ENCODE data around the gene CFAP61. TPM values are rescaled to one million over a fixed set of nuclear protein-coding genes. Genes with fewer than 3 reads are reported as not detected.

The CFAP61 gene
- total RNA-seq, 1 experiment from 2014 or later: 0.61 TPM

DNA sequence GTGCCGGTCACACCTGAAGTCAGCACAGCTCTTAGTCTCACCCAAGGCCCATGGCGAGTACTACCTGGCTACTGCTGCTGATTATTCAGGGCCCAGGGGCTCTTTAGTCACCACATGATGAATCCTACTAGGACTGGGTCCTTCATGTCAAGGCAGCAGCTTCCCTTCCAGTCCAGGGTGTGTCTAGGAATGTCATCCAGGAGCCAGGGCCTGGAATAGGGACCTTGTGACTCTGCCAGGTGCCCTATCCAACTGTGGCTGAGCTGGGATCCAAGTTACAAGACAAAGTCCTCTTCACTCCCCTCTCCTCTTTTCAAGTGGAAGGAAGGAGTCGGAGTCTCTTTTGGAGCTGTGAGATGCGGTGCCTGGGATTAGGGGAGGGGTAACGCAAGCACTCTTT, 85.5 kb downstream of the CFAP61 start (continued):
- TF ChIP-seq, protein P1, sequence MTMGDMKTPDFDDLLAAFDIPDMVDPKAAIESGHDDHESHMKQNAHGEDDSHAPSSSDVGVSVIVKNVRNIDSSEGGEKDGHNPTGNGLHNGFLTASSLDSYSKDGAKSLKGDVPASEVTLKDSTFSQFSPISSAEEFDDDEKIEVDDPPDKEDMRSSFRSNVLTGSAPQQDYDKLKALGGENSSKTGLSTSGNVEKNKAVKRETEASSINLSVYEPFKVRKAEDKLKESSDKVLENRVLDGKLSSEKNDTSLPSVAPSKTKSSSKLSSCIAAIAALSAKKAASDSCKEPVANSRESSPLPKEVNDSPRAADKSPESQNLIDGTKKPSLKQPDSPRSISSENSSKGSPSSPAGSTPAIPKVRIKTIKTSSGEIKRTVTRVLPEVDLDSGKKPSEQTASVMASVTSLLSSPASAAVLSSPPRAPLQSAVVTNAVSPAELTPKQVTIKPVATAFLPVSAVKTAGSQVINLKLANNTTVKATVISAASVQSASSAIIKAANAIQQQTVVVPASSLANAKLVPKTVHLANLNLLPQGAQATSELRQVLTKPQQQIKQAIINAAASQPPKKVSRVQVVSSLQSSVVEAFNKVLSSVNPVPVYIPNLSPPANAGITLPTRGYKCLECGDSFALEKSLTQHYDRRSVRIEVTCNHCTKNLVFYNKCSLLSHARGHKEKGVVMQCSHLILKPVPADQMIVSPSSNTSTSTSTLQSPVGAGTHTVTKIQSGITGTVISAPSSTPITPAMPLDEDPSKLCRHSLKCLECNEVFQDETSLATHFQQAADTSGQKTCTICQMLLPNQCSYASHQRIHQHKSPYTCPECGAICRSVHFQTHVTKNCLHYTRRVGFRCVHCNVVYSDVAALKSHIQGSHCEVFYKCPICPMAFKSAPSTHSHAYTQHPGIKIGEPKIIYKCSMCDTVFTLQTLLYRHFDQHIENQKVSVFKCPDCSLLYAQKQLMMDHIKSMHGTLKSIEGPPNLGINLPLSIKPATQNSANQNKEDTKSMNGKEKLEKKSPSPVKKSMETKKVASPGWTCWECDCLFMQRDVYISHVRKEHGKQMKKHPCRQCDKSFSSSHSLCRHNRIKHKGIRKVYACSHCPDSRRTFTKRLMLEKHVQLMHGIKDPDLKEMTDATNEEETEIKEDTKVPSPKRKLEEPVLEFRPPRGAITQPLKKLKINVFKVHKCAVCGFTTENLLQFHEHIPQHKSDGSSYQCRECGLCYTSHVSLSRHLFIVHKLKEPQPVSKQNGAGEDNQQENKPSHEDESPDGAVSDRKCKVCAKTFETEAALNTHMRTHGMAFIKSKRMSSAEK (CRISPR knock-in tag; IDR thresholded peaks at IDR 0.05; ENCODE audit: borderline replicate concordance): no peak
- TF ChIP-seq ESRRA (CRISPR knock-in tag; IDR thresholded peaks at IDR 0.05; ENCODE audit: borderline replicate concordance) (no peak), FOXJ3 (CRISPR knock-in tag; IDR thresholded peaks at IDR 0.05; ENCODE audit: borderline replicate concordance) (no peak), PREB (CRISPR knock-in tag; IDR thresholded peaks at IDR 0.05; ENCODE audit: borderline replicate concordance) (no peak)
- TF ChIP-seq, protein P2, sequence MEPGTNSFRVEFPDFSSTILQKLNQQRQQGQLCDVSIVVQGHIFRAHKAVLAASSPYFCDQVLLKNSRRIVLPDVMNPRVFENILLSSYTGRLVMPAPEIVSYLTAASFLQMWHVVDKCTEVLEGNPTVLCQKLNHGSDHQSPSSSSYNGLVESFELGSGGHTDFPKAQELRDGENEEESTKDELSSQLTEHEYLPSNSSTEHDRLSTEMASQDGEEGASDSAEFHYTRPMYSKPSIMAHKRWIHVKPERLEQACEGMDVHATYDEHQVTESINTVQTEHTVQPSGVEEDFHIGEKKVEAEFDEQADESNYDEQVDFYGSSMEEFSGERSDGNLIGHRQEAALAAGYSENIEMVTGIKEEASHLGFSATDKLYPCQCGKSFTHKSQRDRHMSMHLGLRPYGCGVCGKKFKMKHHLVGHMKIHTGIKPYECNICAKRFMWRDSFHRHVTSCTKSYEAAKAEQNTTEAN (CRISPR knock-in tag; IDR thresholded peaks at IDR 0.05): no peak

- no peaks in the 10 kb centered on the region; the same call in 1 of the 2 replicates for H3K27me3 Mint-ChIP-seq (ENCODE audit: low read depth)
Observed at GRCh38 chr20:20138301-20139064, 86.2 kb downstream of the CFAP61 start.

More at GRCh38 chr20:20138301-20139064, 86.2 kb downstream of the CFAP61 start:
- Mint-ChIP-seq H3K4me1 (no peaks in the 10 kb centered on the region), H3K9me3 (peaks cover 6% of the 10 kb centered on the region), H3K36me3 (no peaks in the 10 kb centered on the region), H3K4me3 (no peak overlapping the region), H3K27ac (no peak overlapping the region)
- ChIA-PET POLR2A (no interaction called here), CTCF (no interaction called here)
- DNase-seq (ENCODE audit: low spot score) (no peak), ATAC-seq (no peak; the same call in 1 of the 2 replicates)
- TF ChIP-seq ETV6 (CRISPR knock-in tag; IDR thresholded peaks at IDR 0.05): no peak
- TF ChIP-seq PRDM15 (CRISPR knock-in tag; IDR thresholded peaks at IDR 0.05): no peak
- TF ChIP-seq, protein P3, sequence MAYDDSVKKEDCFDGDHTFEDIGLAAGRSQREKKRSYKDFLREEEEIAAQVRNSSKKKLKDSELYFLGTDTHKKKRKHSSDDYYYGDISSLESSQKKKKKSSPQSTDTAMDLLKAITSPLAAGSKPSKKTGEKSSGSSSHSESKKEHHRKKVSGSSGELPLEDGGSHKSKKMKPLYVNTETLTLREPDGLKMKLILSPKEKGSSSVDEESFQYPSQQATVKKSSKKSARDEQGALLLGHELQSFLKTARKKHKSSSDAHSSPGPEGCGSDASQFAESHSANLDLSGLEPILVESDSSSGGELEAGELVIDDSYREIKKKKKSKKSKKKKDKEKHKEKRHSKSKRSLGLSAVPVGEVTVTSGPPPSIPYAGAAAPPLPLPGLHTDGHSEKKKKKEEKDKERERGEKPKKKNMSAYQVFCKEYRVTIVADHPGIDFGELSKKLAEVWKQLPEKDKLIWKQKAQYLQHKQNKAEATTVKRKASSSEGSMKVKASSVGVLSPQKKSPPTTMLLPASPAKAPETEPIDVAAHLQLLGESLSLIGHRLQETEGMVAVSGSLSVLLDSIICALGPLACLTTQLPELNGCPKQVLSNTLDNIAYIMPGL (CRISPR knock-in tag; IDR thresholded peaks at IDR 0.05): no peak
- no peak for TF ChIP-seq MAX (CRISPR knock-in tag; IDR thresholded peaks at IDR 0.05)
- no peak for TF ChIP-seq AR (CRISPR knock-in tag; IDR thresholded peaks at IDR 0.05)
